T1000 (cell line): ENCODE measurements around the gene GPR142.
"Not testable (repeated sequence)": the region's sequence is repeated elsewhere in the genome, so short reads cannot be mapped to it uniquely, and the experiment has no call there.

Source experiments
- DNase-seq: peaks from one replicate; lab custom pipeline; 2025; ENCODE audit warnings: mixed read lengths; lab: John Stamatoyannopoulos, UW

GPR142 gene

DNA sequence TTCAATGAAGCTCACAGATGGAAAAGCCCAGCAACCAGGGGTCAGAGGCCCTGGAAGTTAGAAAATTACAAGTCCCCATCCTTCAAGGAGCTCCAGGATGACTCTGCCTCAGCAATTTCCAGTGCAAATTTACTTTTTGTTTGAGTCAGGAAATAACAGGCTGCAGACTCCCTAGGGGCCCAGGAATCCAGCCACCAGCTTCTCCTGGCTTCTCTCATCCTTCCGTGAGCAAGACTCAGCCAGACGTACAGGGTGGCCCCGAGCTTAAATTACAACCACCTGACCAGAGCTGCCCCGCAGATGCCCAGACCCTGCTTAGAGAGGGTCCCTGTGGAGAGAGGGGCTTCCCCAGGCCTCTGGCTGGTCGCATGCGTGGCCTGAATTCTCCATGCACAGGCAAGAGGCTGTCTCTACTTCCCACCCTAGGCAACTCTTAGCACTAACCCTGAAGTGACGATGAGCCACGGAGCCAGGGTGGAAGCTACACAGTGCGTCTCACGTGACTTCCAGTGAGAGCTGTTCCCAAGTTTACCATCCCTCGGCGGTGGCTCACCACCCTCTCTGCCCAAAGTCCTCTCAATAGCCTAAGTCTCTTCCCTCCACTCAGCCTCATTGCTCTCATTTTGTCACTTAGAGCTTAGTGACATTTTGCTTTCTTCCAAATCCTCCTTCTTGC, 27.1 kb downstream of the GPR142 start:
- DNase-seq, result no peak

DNA sequence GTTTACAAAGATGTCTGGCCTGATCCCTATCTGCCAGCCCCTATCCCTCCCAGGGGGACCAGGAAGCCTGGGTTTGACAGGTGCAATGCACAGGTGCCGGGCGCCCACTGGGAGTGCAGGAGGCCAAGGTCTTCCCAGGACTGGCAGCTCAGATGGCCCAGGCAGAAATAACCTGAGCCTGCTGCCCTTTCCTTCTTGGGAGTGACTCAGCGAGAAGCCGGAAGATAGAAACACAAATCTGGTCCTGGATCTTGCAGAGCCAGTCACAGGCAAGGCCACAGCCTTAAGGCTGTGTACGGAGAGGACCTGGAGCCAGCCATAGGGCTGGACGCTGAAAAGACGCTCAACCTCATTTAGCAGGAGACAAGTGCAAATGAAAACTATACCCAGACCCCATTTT, 27.7 kb downstream of the GPR142 start:
- no peak for DNase-seq

DNA sequence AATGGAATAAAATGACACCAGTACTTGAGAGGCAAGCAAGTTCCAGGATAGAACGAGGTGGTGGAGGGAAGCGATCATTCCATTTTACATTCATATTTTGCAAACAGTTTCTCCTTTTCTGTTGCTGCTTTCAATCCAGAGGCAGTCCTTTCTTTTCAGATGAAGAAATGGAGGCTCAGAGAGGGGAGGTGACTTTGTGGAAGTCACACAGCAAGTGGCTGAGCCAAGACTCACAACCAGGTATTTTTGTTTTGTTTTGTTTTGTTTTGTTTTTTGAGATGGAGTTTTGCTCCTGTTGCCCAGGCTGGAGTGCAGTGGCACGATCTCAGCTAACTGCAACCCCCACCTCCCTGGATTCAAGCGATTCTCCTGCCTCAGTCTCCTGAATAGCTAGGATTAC, 29.3 kb downstream of the GPR142 start:
- no peak for DNase-seq

DNA sequence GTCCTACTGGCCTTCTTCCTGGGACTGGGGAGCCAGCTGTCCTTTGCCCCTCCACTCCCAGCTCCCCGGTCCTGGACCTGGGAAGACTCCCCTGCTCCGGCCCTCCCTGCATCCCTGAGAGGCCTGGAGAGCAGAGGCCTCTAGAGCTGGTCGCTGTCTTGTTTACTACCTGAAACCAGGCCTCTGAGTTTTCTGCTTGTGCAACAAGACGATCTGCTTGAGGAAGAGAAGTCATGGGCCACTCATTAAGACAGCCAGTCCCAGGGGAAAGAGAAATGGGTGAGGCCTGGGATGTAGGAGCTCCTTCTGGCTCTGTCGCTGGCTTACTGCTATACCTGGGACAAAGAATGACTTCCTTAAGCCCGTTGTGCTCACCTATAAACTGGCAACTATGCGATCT, 34.7 kb downstream of the GPR142 start:
- no peak for DNase-seq

DNA sequence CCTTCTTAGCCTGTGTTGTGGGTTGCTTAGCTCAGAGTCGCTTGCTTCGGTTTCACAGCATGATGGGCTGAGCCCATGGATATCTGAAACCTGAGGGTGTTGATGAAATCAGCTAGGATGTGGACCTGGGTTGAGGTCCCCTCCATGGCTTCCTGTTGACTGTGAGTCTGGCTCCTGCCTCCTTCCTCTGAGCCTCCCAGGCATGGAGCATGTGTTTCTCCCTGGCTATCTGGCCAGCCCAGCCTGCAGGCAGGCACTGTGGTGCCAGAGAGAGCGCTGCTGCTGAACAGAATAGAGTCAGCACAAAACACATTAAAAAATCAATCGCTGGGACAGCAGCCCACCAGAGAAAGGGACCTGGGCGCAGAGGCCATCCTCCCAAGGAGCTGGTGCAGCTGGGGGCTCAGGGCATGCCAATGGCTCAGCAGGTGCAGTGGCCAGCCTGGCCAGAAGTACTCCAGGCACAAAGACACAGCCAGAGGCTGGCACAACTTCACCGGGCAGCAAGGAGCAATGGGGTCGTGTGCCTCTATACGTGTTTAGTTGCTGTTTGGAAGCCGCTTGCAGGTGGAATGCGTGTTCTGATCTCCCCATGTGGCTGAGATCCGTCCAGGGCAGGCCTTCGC, 36.3 kb downstream of the GPR142 start:
- DNase-seq, result no peak

DNA sequence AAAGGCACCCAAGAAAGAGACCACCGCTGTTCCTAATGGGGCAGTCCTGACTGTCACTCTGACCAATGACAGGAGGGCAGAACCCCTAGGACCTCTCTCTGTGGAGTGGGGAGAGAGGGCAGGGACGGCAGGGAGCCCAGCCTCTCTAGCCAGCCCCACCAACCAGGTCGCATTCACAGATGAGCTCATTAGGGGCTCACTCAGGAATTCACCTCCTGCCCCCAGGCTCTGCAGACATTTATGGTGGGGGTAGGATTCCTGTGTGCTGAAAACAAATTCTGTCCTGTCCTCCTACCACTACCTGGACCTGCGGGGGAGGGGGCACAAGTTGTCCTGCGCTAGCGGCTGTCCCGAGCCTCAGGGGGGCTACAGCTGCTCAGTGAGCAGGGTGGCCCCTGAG, 36.9 kb downstream of the GPR142 start:
- no peak for DNase-seq

DNA sequence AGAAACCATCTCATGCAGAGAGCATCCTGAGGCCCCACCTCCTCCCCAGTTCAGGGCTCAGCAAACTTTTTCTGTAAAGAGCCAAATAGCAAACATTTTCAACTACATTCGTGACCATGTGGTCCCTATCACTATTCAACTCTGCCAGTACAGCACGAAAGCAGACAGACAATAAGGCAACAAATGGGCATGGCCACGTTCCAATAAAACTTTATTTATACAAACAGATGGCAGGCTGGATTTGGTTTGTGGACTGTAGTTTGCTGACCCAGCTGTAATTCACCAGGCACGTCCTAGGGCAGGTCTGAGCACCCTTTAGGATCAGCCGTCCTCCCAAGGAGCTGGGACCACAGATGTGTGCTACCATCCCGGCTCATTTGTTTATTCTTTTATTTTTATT, 37.5 kb downstream of the GPR142 start:
- DNase-seq, result no peak

DNA sequence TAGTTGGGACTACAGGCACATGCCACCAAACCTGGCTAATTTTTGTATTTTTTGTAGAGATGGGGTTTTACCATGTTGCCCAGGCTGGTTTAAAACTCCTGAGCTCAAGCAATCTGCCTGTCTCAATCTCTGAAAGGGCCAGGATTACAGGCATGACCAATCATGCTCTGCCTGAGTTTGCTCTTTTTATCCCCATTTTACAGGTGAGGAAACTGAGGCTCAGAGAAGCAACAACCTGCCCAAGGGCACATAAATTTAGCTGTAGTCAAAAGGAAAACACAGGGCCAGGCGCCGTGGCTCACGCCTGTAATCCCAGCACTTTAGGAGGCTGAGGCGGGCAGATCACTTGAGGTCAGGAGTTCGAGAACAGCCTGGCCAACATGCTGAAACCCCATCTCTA, 38.0 kb downstream of the GPR142 start:
- not testable (repeated sequence) for DNase-seq

DNA sequence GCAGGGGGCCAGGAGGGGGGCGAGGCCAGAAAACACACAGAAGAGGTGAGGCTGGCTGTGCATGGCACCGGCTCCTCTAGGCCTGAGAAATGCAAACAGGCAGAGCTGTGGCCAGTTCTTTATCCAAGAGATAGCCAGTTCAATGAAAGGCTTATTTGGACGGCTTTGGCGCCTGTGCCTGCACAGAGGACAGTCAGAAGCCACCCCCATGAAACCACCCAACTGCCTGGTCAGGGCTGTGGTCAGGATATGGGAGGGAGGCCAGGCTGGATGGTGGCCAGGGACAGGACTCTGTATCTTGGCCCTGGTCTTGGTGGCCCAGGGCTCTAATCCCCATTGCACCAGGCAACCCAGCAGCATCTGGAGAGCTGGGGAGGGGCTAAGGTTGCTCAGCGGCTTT, 40.1 kb downstream of the GPR142 start:
- no peak for DNase-seq

DNA sequence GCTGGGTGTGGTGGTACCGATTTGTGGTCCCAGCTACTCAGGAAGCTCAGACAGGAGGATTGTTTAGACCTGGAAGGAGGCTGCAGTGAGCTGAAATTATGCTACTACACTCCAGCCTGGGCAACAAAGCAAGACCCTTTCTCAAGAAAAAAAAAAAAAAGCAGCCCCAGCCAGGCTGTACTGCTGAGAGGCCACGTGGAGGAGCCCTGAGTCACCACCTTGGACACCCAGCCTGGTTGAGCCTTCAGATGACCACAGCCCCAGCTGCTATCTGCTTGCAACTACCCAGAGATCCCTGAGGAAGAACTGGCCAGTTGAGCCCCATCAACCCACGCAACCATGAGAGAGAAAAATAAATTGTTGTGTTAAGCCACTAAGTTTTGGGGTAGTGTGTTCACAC, 41.0 kb downstream of the GPR142 start:
- DNase-seq, result no peak

DNA sequence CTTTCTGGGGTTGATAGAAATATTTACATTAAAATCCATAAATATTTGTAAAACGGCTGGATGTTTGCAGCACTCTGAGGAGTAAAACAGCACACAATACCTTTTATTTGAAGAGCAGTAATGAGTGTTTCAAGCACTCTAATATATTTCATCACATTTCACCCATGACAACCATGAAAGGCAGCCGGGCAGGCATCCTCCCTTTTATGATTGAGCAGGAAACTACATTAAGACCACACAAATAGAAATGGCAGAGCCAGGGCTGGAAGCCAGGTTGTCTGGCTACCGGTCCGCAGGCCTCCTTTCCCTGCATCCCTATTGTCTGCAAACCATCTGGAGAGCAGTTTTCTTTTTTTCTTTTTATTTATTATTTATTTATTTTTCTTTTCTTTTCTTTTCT, 41.5 kb downstream of the GPR142 start:
- DNase-seq, result no peak

DNA sequence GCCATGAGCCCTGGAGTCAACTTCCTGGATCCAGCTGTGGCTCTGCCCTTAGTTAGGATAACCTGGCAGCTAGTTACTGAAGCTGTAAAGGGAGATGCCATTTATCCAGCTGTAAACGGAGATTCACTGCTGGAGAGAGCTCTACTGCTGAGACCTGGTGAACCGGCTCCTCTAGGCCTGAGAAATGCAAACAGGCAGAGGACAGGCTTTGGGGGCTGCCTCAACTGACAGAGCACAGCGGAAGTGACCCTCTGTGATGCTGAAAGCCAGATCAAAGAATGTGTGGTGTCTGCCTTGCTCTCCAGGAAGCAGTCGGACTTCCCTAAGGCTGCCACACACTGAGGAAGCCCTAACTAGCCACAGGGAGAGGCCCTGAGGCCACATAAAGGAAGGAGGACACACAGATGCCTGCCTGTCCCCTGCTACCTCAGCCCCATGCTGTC, 42.7 kb downstream of the GPR142 start:
- no peak for DNase-seq

DNA sequence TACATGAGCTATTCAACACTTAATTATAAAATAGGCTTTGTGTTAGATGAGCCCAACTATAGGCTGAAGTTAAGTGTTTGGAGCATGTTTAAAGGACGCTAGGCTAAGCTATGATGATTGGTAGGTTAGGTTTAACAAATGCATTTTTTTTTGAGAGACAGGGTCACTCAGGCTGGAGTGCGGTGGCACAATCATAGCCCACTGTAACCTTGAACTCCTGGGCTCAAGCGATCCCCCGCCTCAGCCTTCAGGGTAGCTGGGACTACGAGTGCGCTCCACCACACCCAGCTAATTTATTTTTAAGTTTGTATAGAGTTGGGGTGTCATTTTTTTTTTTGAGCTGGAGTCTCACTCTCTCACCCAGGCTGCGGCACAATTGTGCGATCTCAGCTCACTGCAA, 45.3 kb downstream of the GPR142 start:
- no peak for DNase-seq

DNA sequence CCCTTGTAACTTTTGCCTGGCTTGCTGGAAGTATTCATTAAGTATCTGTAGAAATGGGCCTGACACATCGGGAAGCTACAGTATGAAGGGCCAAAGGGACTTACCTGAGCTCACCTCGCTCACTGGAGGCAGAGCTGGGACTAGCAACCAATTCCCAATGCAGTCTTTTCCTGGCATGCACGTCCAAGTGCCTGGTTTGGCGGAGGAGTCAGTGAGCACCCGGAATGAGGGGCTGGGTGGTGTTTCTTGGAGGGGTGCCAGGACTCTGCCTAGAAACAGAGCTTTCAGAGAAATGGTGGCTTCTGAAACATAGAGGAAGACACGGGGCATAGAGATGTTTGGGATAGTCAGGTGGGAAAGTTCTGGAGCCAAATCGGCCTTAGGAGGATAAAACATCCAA, 46.2 kb downstream of the GPR142 start:
- DNase-seq, result no peak

DNA sequence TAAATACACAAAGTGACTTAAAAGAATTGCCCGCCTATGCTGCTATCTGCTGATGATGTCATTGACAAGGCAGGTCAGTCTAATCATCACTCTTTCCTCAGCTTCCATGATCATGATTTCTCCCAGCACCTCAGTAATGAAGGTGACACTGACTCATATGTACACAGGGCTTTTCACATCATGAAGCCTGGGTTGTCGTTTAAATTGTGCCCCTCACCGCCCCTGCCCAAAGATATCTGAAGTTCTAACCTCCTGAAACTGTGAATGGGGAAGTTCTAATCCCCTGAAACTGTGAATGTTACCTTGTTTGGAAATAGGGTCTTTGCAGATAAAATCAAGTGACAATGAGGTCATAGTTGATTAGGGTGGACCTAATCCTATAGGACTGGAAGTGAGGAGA, 47.2 kb downstream of the GPR142 start:
- DNase-seq, result no peak

DNA sequence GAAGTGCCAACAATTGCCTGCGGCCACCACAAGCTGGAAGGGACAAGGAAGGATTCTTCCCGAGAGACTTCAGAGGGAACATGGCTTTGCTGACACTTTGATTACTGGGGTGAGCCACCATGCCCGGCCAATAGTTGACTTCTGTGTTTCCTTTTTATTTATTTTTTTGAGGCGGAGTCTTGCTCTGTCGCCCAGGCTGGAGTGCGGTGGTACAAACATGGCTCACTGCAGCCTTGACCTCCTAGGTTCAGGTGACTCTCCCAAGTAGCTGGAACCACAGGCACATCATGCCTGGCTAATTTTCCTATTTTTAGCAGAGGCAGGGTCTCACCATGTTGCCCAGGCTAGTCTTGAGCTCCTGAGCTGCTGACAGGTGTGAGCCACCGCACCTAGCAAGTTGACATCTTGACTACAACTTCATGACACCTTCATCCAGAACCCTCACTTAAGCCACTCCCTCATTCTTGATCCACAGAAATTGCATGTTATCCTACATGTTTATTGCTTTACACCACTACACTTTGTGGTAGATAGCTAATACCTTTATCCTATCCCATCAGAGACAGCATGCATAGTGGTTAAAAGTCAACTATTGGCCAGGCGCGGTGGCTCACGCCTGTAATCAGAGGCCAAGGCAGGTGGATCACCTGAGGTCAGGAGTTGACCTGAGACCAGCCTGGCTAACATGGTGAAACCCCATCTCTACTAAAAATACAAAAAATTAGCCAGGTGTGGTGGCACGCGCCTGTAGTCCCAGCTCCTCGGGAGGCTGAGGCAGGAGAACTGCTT, 48.5 kb downstream of the GPR142 start:
- no peak for DNase-seq

DNA sequence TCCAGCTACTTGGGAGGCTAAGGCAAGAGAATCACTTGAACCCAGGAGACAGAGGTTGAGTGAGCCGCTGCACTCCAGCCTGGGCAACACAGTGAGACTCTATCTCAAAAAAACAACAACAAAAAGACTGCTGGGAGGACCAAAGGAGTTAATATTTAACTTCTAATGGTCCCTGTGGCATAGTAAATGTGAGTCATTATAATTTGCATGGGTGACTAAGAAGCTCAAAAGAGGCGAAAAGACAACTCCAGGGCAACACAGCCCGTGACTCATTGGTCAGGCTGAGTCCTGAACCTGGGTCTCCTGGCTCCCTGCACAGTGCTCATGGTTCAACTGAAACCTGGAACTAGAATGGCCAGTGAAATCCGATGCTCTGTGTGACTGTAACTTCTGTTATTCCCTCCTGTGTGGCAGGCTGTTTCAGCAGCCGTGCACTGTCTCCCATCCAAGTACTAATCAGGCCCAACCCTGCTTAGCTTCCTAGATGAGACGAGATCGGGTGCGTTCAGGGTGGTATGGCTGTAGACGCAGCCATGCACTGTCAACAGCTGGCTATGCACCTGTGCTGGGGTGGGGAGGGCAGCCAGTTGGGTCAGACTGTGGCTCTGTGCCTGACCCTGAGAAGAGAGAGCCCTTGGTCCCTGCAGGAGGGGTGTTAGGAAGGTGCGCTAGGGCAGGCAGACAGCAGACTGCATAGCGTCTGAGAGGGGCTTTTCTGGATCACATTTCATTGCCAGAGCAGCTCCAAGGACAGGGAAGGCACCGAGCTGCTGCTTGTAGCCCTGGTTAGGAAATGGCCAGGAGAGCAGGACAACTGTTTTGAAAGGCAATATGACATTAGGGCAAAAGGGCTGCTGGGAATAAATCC, 50.1 kb downstream of the GPR142 start:
- no peak for DNase-seq

DNA sequence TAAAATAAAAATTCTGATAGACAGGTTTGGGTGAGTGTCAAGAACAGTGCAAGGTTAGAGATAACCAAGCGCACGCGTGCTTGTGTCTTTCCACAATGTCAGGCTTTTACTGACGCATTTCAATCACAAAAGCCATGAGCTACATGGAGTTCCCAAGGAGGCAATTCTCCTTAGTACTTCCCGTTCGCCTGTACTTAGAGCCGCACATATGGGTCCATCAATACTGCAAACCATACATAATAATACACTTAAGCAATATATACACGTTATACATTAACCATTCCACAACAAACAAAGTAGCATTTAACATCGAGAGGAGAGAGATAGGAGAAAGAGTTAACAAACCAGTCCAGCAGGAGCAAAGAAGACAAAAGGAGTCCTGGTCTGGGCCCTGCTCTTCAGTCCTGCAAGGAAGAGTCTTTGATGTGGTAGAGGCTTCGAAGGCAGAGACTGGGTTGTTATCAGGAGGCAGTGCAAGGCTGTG, 52.7 kb downstream of the GPR142 start:
- DNase-seq, result no peak
